ENCODE results near the gene CUL5.
"Not testable (repeated sequence)": the region's sequence is repeated elsewhere in the genome, so short reads cannot be mapped to it uniquely, and the experiment has no call there.

Gene CUL5

GRCh38 chr11:108002476-108002875, 6.2 kb upstream of the CUL5 start:
- Mint-ChIP-seq H3K27me3 (peaks cover 16% of the 10 kb centered on the region), H3K9me3 (no peaks in the 10 kb centered on the region), H3K4me1 (no peaks in the 10 kb centered on the region), H3K4me3 (no peak overlapping the region), H3K27ac (ENCODE audit: low read depth) (no peak overlapping the region), H3K36me3 (ENCODE audit: insufficient read depth) (no peaks in the 10 kb centered on the region)
- DNase-seq (ENCODE audit: low spot score in 2 of 2): no peak
- ATAC-seq (replicated peaks; ENCODE audit: extremely low read depth, poor library complexity, severe bottlenecking): no peak

DNA sequence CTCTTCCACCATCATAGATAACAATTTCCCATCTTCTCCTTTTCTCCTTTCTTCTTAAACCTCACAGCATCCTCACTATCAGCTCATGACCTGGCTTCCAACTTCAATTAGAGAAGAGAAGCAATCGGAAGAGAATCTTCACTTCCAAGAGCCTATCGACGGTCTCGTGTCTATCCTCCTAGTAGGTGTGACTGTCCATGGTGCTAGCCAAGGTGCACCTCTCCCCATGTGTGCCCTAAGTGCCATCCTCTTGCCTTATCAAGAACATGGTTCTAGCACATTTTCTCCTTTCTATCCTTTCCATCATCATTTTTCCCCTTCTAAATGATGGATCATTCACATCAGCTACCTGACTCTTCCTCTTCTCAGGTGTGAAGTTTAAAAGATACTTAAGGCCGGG, 5.1 kb upstream of the CUL5 start:
- Mint-ChIP-seq H3K27ac (ENCODE audit: low read depth) (no peak overlapping the region), H3K4me3 (no peak overlapping the region), H3K27me3 (peaks cover 8% of the 10 kb centered on the region)

GRCh38 chr11:108007819-108008218, 879 bp upstream of the CUL5 start:
- Mint-ChIP-seq H3K36me3 (ENCODE audit: insufficient read depth) (peaks cover 16% of the 10 kb centered on the region), H3K27me3 (no peaks in the 10 kb centered on the region), H3K9me3 (no peaks in the 10 kb centered on the region), H3K4me3 (peak overlapping the region; percentile 98), H3K27ac (ENCODE audit: low read depth) (no peak overlapping the region), H3K4me1 (peaks cover 19% of the 10 kb centered on the region)
- DNase-seq (ENCODE audit: low spot score in 2 of 2) (no peak), ATAC-seq (replicated peaks; ENCODE audit: extremely low read depth, poor library complexity, severe bottlenecking) (no peak)

More for the DNA sequence above, 5.1 kb upstream of the CUL5 start:
- no peak for DNase-seq (ENCODE audit: low spot score in 2 of 2)
- peaks cover 3% of the 10 kb centered on the region for H3K36me3 Mint-ChIP-seq (ENCODE audit: insufficient read depth)
- H3K4me1 Mint-ChIP-seq: peaks cover 7% of the 10 kb centered on the region
- H3K9me3 Mint-ChIP-seq: no peaks in the 10 kb centered on the region
- no peak for ATAC-seq (replicated peaks; ENCODE audit: extremely low read depth, poor library complexity, severe bottlenecking)

- H3K36me3 Mint-ChIP-seq (ENCODE audit: insufficient read depth): peaks cover 16% of the 10 kb centered on the region
- DNase-seq (ENCODE audit: low spot score in 2 of 2) (no peak), ATAC-seq (replicated peaks; ENCODE audit: extremely low read depth, poor library complexity, severe bottlenecking) (peak; percentile 5)
Observed at GRCh38 chr11:108009497-108010370, 1.0 kb downstream of the CUL5 start.

DNA sequence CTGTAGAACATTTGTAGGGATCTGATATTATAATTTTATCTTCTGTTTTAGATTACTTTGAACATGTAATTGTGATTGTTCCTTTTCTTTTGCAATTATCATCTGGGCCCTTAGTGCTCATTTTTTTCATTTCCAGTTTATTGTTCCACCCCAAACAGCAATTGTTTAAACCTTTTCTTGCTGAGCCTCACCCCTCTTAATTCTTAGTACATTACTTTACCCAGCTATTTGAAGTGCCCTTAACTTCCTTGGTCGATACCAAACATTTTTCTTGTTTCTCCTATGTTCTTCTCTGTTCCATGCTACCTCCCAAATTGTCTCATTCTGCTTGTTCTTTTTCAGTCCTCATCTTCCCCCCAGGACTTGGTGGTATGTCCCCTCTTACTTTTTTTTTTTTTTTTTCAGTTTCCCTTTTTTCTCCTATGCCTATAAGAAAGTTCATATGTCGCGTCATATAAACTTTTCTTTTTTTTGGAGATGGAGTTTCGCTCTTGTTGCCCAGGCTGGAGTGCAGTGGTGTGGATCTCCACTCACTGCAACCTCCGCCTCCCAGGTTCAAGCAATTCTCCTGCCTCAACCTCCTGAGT, 3.5 kb downstream of the CUL5 start:
- peaks cover 19% of the 10 kb centered on the region for H3K4me1 Mint-ChIP-seq
- no peaks in the 10 kb centered on the region for H3K9me3 Mint-ChIP-seq
- no peak overlapping the region for H3K4me3 Mint-ChIP-seq
- no peak for DNase-seq (ENCODE audit: low spot score in 2 of 2)
- no peak overlapping the region for H3K27ac Mint-ChIP-seq (ENCODE audit: low read depth)
- ATAC-seq (replicated peaks; ENCODE audit: extremely low read depth, poor library complexity, severe bottlenecking): no peak
- H3K36me3 Mint-ChIP-seq (ENCODE audit: insufficient read depth): peaks cover 18% of the 10 kb centered on the region
- H3K27me3 Mint-ChIP-seq: no peaks in the 10 kb centered on the region

More at GRCh38 chr11:108009497-108010370, 1.0 kb downstream of the CUL5 start:
- Mint-ChIP-seq H3K27me3 (no peaks in the 10 kb centered on the region), H3K4me3 (peak overlapping the region; percentile 98), H3K9me3 (no peaks in the 10 kb centered on the region), H3K27ac (ENCODE audit: low read depth) (peak overlapping the region; percentile 99), H3K4me1 (peaks cover 19% of the 10 kb centered on the region)

DNA sequence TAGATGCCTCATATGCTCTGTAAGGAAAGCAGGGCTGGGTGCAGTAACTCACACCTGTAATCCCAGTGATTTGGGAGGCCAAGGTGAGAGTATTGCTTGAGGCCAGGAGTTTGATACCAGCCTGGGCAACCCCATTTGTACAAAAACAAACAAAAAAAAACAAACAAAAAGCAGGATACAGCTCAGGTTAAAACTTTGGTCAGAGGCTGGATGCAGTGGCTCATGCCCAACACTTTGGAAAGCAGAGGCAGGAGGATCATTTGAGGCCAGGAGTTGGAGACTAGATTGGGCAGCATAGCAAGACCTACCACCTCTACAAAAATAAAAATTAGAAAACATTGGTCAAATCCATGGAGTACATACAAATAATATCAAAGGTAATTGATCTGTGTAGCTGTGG, 7.9 kb downstream of the CUL5 start:
- no peaks in the 10 kb centered on the region for H3K9me3 Mint-ChIP-seq
- no peak overlapping the region for H3K4me3 Mint-ChIP-seq
- H3K4me1 Mint-ChIP-seq: peaks cover 18% of the 10 kb centered on the region
- H3K27ac Mint-ChIP-seq (ENCODE audit: low read depth): no peak overlapping the region
- no peaks in the 10 kb centered on the region for H3K27me3 Mint-ChIP-seq
- DNase-seq (ENCODE audit: low spot score in 2 of 2) (no peak), ATAC-seq (replicated peaks; ENCODE audit: extremely low read depth, poor library complexity, severe bottlenecking) (no peak)
- H3K36me3 Mint-ChIP-seq (ENCODE audit: insufficient read depth): peaks cover 7% of the 10 kb centered on the region

GRCh38 chr11:108018708-108019107, 10.0 kb downstream of the CUL5 start:
- H3K4me3 Mint-ChIP-seq: no peak overlapping the region
- no peaks in the 10 kb centered on the region for H3K9me3 Mint-ChIP-seq
- H3K27me3 Mint-ChIP-seq: no peaks in the 10 kb centered on the region
- no peak for ATAC-seq (replicated peaks; ENCODE audit: extremely low read depth, poor library complexity, severe bottlenecking)
- H3K4me1 Mint-ChIP-seq: peaks cover 23% of the 10 kb centered on the region
- DNase-seq (ENCODE audit: low spot score in 2 of 2): no peak
- peaks cover 9% of the 10 kb centered on the region for H3K36me3 Mint-ChIP-seq (ENCODE audit: insufficient read depth)
- no peak overlapping the region for H3K27ac Mint-ChIP-seq (ENCODE audit: low read depth)

- no peaks in the 10 kb centered on the region for H3K9me3 Mint-ChIP-seq
- peaks cover 29% of the 10 kb centered on the region for H3K4me1 Mint-ChIP-seq
- ATAC-seq (replicated peaks; ENCODE audit: extremely low read depth, poor library complexity, severe bottlenecking) (no peak), DNase-seq (ENCODE audit: low spot score in 2 of 2) (no peak)
- no peak overlapping the region for H3K4me3 Mint-ChIP-seq
- peaks cover 9% of the 10 kb centered on the region for H3K36me3 Mint-ChIP-seq (ENCODE audit: insufficient read depth)
- H3K27me3 Mint-ChIP-seq: no peaks in the 10 kb centered on the region
- no peak overlapping the region for H3K27ac Mint-ChIP-seq (ENCODE audit: low read depth)
Observed at GRCh38 chr11:108019870-108020540, 11.3 kb downstream of the CUL5 start.

- no peak for DNase-seq (ENCODE audit: low spot score in 2 of 2)
- Mint-ChIP-seq H3K4me1 (peaks cover 55% of the 10 kb centered on the region), H3K4me3 (no peak overlapping the region), H3K9me3 (no peaks in the 10 kb centered on the region), H3K27ac (ENCODE audit: low read depth) (no peak overlapping the region), H3K36me3 (ENCODE audit: insufficient read depth) (peaks cover 7% of the 10 kb centered on the region), H3K27me3 (no peaks in the 10 kb centered on the region)
- ATAC-seq (replicated peaks; ENCODE audit: extremely low read depth, poor library complexity, severe bottlenecking): no peak
Observed at GRCh38 chr11:108025387-108026080, 16.8 kb downstream of the CUL5 start.

DNA sequence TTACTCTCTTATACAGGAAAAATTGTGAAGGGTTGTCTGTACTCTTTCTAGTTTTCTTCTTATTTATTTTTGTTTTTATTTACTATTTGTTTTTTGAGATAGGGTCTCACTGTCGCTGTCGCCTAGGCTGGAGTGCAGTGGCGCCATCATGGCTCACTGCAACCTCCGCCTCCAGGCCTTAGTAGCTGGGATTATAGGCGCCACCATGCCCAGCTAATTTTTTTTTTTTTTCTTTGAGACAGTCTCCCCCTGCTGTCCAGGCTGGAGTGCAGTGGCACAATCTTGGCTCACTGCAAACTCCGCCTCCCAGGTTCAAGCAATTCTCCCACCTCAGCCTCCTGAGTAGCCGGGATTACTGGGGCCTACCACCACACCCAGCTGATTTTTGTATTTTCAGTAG, 18.4 kb downstream of the CUL5 start:
- Mint-ChIP-seq H3K4me3 (no peak overlapping the region), H3K36me3 (ENCODE audit: insufficient read depth) (peaks cover 5% of the 10 kb centered on the region), H3K27ac (ENCODE audit: low read depth) (peak overlapping the region; percentile 3), H3K9me3 (no peaks in the 10 kb centered on the region), H3K4me1 (peaks cover 43% of the 10 kb centered on the region), H3K27me3 (no peaks in the 10 kb centered on the region)
- no peak for DNase-seq (ENCODE audit: low spot score in 2 of 2)
- ATAC-seq (replicated peaks; ENCODE audit: extremely low read depth, poor library complexity, severe bottlenecking): no peak

DNA sequence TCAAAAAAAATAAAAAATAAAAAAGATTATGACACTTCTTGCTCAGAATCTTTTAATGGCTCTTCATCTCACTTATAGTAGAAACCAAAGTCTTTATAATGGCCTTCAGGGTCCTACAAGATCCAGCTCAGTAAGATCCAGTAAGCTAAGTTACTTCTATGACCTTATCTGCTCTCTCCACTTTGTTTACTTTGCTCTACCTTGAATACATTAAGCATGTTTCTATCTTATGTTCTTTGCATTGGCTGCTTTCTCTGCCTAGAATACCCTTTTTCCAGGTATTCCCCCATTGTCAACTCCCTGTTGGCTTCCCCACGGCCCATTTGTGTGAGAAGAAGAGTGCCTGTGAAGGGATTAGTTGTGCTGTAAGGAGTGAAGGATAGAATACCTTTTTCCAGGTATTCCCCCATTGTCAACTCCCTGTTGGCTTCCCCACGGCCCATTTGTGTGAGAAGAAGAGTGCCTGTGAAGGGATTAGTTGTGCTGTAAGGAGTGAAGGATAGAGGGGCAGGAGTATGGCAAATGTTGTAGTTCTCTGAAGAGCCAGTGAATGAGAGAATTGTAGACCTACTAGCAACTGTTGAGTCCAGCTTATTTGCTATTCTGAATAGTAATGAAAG, 20.2 kb downstream of the CUL5 start:
- Mint-ChIP-seq H3K4me1 (peaks cover 53% of the 10 kb centered on the region), H3K27ac (ENCODE audit: low read depth) (peak overlapping the region; percentile 35)
- not testable (repeated sequence) for H3K4me3 Mint-ChIP-seq; H3K27me3 Mint-ChIP-seq; H3K36me3 Mint-ChIP-seq (ENCODE audit: insufficient read depth); H3K9me3 Mint-ChIP-seq; DNase-seq (ENCODE audit: low spot score in 2 of 2); ATAC-seq (replicated peaks; ENCODE audit: extremely low read depth, poor library complexity, severe bottlenecking)

GRCh38 chr11:108031604-108032003, 22.9 kb downstream of the CUL5 start:
- H3K4me1 Mint-ChIP-seq: peaks cover 32% of the 10 kb centered on the region
- not testable (repeated sequence) for H3K27ac Mint-ChIP-seq (ENCODE audit: low read depth); ATAC-seq (replicated peaks; ENCODE audit: extremely low read depth, poor library complexity, severe bottlenecking); DNase-seq (ENCODE audit: low spot score in 2 of 2); H3K9me3 Mint-ChIP-seq; H3K4me3 Mint-ChIP-seq; H3K27me3 Mint-ChIP-seq
- peaks cover 23% of the 10 kb centered on the region for H3K36me3 Mint-ChIP-seq (ENCODE audit: insufficient read depth)
